C1 segment of cervical spinal cord (tissue), 14 donors: ENCODE measurements around the gene C6orf89.

Source experiments
- DNase-seq, 14 donors: peaks; one replicate each; lab custom pipeline; 2025; lab: John Stamatoyannopoulos, UW

Gene C6orf89

GRCh38 chr6:36852481-36853147 is 33.1 kb upstream of the C6orf89 start:
- peak in 1 of 14 donors; percentile 36 for DNase-seq

- DNase-seq: no peak
Observed at GRCh38 chr6:36853325-36853724, 32.4 kb upstream of the C6orf89 start.

DNA sequence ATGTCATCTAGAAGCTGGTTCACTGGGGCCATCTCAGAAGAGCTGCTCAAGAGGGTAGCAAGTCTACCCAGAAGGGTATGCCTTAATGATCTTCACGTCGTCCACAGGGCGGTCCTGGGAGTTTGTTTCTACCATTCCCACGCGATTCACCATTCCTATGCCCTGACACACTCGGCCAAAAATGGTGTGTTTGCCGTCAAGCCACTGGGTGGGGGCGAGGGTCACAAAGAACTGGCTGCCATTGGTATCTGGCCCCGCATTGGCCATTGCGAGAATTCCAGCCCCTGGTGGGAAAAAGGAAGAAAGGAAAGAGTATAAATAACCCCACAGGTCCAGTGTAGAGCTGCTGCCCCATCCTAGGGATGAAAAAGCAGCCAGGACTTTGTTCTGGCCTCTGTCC is 30.0 kb upstream of the C6orf89 start:
- DNase-seq: no peak

DNA sequence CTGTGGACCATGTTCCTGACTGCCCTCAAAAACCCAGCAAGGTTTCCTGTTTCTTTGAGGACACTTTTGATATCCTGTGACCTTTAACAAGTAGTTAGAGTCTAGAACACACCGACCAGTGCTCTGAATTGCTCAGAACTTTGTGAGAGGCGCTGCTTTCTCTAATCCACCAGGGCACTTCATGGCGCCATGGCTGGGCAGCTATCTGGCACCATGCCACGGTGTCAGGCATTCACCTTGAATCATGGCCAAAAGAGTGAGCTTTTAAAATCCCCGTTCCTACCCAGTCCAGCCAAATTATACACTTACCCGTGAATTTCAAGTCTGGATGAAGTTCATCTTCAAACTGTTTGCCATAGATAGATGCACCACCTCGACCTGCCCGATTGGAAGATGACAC is 29.5 kb upstream of the C6orf89 start:
- DNase-seq: no peak

DNA sequence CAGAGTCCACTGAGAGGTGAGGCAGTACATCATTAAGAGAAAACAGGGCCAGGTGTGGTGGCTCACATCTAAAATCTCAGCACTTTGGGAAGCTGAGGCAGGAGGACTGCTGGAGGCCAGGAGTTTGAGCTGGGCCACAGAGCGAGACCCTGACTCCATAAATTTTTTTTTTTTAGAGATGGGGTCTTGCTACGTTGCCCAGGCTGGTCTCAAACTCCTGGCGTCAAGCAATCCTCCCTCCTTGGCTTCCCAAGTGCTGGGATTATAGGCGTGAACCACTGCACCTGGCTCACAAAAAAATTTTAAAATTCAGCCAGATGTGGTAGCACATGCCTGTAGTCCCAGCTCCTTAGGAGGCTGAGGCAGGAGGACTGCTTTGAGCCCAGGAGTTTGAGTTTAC is 28.4 kb upstream of the C6orf89 start:
- DNase-seq: no peak

DNA sequence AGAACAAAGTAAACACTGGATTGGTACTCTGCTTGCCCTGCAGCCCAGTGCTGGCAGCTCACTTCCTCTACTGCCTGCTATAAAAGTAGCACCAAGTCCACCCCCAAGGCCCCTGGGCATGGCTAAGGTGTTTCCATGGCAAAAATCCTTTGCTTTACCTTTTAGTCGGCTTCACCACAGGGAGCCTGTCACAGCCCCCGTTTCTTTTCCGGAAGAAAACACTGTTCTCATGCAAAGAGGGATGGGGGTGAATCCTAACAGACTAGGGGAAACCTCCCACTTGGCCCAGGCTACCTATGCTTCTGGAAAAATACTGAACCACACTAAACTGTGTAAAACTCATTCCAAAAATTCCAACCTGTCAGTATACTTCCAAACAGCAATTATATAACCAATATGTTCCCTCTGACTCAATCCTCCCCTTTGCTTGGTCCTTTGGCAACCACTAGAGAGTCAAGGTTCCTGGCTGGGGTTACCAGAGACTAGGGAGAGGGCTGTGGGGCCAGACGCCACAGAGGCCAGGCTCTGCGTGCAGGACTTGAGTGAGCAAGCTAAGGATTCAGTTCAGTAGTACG is 27.3 kb upstream of the C6orf89 start:
- DNase-seq: no peak

- DNase-seq: no peak
Observed at GRCh38 chr6:36860126-36860525, 25.6 kb upstream of the C6orf89 start.

DNA sequence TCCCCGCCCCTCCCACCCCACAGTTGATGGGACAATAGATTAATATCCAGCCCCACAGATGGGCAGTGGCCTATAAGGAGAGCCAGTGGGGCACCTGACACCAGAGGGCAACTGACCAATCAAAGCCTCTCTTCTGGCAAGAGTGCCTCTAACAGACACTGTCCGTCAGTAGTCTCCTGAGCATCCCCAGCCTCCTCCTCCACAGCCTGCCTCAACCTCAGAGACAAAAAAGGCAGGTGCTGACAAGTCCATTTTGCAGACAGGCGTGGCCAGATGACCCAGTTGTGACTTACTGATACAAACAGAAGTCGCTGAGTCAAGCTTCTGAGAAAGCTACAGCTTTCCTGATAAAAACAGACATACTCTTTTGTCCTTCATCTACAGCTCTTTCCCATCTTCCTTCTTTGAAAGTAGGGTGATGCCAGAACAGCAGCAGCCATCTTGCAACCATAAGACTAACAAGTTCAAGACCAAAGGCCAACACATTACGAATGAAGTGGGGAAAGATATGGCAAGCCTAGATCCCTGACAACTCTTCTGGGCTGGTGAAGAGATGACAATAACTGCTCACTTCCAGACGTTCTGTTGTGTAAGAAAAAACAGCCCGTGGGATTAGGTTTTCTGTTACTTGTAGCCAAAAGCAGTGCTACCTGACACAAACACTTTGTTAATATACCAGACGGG is 23.4 kb upstream of the C6orf89 start:
- no peak for DNase-seq

GRCh38 chr6:36862848-36863382 is 22.8 kb upstream of the C6orf89 start:
- no peak for DNase-seq

DNA sequence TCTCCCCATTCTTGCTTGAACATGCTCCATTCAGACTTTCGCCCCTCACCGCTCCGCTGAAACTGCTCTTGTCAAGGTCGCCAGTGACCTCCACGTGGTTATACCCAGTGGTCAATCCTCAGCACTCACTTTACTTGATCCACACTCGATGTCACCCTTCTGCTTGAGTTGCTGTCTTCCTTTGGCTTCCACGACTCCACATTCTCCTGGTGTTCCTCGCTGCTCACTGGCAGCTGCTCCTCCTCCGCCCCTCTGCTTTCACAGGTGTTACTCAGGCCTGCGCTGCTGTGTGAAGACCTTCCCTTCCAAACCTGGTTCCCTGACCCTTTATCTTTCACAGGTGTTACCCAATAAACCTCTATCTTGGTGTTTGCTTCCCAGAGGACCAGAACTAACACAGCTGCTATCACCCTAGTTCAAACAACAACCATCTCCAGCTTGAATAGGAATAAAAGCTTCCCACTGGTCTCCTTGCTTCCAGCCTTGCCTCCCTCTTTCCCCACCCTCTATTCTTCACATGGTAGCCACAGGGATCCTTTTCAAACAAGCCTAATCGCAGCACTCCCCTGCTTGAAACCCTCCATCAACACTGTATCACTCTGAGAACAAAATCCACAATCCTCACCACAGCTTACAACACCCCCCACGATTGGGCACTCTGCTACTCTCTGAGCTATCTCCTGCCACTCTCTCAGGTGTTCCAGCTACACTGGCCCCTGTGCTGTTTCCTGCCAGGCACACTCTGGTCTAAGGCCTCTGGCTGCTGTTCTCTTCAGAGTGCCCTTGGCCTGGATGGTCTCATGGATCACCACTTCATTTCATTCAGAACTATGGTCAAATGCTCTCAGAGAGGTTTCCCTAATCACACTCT is 21.8 kb upstream of the C6orf89 start:
- no peak for DNase-seq

DNA sequence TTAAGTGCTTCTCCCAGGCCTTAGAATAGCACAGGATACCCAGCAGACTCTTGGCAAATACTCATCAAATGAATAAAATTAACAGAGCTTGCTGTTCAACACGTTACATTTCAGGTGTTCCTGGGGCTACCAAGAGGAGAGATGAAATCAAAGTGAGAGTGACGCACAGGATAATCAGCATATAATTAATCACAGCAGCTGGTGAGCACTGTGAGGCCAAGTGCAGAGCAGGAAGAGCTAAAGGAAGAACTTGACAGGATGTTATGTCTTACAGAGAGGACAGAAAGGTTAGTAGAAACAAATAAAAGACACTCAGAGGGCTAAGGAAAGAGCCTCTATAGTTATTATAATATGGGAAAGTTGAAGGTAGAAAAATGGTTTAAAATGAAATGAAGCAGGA is 19.9 kb upstream of the C6orf89 start:
- no peak for DNase-seq

- DNase-seq: no peak
Observed at GRCh38 chr6:36867471-36868224, 18.1 kb upstream of the C6orf89 start.

GRCh38 chr6:36871686-36872085 is 14.1 kb upstream of the C6orf89 start:
- DNase-seq: no peak

DNA sequence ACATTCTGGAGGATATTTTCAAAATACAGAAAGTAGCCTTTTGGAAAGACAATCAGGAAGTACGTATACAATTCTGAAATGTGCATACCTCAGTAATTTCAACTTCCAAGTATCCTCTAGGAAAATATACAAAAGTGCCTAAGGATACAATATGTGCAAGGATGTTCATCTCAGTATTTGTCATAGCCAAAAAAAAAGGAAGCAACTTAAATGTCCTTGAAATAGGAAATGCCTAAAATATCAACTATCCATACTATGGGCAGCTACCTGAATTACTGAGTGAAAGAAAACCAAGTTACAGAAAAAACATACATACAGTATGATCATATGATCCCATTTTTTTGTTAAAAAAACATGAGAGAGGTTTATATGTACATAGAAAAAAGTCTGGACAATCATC is 12.6 kb upstream of the C6orf89 start:
- no peak for DNase-seq

GRCh38 chr6:36873612-36874442 is 11.9 kb upstream of the C6orf89 start:
- DNase-seq: no peak

DNA sequence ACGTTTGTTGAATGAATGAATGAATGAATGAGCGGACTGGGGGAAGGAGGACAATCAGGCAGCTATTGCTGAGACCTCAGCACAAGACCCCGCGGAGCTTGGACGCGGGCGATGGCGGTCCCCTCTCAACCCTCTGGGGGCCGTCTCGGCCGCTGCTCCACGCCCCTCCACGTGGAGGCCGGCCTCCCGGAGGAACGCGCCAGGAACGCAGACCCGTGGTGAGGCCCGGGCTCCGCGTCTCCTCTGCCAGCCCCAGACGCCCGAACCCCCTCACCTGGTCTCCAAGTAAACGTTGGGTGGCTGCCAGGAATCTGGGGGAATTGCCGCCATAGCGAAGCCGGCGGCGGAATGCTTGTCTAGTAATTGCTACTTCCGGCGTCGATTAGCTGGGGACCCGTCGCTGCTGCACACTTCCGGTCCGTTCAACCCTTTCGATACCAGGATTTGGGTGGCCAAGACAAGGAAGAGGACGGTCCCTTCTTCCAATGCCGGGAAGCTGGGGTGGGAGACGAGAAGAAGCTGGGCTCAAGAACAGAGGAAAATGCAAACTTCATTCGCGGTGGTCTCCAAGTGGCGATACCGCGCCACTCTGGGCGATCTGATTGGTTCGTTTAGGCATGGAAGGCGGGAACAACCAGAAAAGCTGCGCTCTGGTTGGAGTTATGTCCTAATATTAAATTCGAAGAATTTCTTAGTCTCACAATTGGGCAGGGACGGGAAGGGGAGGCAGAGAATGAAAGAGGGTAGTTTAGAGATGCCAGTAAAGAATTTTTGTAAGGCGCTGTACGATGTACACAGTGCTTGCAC is 11.1 kb upstream of the C6orf89 start, which contains the start of gene PPIL1:
TSS of gene PPIL1 (minus strand) at position 361 of the 807 bp plus-strand sequence. CDS start at position 330, 31 bp downstream.
- DNase-seq: peak; percentile 21 to 94 (median 76)

GRCh38 chr6:36875250-36875633 is 10.5 kb upstream of the C6orf89 start:
- no peak for DNase-seq

- DNase-seq: no peak
Observed at GRCh38 chr6:36884610-36885009, 1.1 kb upstream of the C6orf89 start.

GRCh38 chr6:36886950-36887618 is 1.3 kb downstream of the C6orf89 start:
- DNase-seq: no peak
